Muscle layer of colon (tissue), 2 donors: Measurements from ENCODE around the gene CDH20.

Experiments used
- H3K27ac ChIP-seq: one replicate; pipeline ENCODE4 v1.7.0; 2013; ENCODE audit warnings: low read depth, mild to moderate bottlenecking, low read length, moderate library complexity
- H3K27me3 ChIP-seq, 2 donors: one replicate each; pipeline ENCODE4 v1.7.0; 2013; ENCODE audit warnings: low read length in 2 of 2, mild to moderate bottlenecking in 2 of 2; ENCODE audit not compliant: insufficient read depth in 2 of 2, control insufficient read depth in 1 of 2
- H3K36me3 ChIP-seq: one replicate; pipeline ENCODE4 v1.7.0; 2013; ENCODE audit warnings: mild to moderate bottlenecking, low read length; ENCODE audit not compliant: insufficient read depth
- H3K4me1 ChIP-seq: one replicate; pipeline ENCODE4 v1.7.0; 2013; ENCODE audit warnings: mild to moderate bottlenecking, low read length; ENCODE audit not compliant: insufficient read depth
- H3K4me3 ChIP-seq, 2 donors: one replicate each; pipeline ENCODE4 v1.7.0; 2013; ENCODE audit warnings: low read length in 2 of 2, low read depth in 1 of 2, mild to moderate bottlenecking in 1 of 2, moderate library complexity in 1 of 2
- H3K9ac ChIP-seq: one replicate; pipeline ENCODE4 v1.7.0; 2013; ENCODE audit warnings: low read length
- H3K9me3 ChIP-seq: one replicate; pipeline ENCODE4 v1.7.0; 2013; ENCODE audit warnings: mild to moderate bottlenecking, low read length
- donor health status: abdominal sarcoma.
- donor health status: Adenocarcinoma of cecum.

Gene CDH20

GRCh38 chr18:61541673-61542072, 208.4 kb downstream of the CDH20 start:
- no peaks in the 10 kb centered on the region for H3K4me1 ChIP-seq

GRCh38 chr18:61542596-61542995, 209.4 kb downstream of the CDH20 start:
- no peak overlapping the region for H3K27ac ChIP-seq
- no peak overlapping the region for H3K4me3 ChIP-seq
- H3K9ac ChIP-seq: no peak overlapping the region
- no peaks in the 10 kb centered on the region for H3K27me3 ChIP-seq
- H3K4me1 ChIP-seq: no peaks in the 10 kb centered on the region
- H3K36me3 ChIP-seq: no peaks in the 10 kb centered on the region
- no peaks in the 10 kb centered on the region for H3K9me3 ChIP-seq

More at GRCh38 chr18:61541673-61542072, 208.4 kb downstream of the CDH20 start:
- Histone ChIP-seq H3K4me3 (no peak overlapping the region), H3K9ac (no peak overlapping the region), H3K9me3 (no peaks in the 10 kb centered on the region), H3K27me3 (no peaks in the 10 kb centered on the region), H3K36me3 (no peaks in the 10 kb centered on the region), H3K27ac (no peak overlapping the region)

- H3K4me3 ChIP-seq: no peak overlapping the region
- H3K9me3 ChIP-seq: no peaks in the 10 kb centered on the region
- H3K36me3 ChIP-seq: no peaks in the 10 kb centered on the region
- no peak overlapping the region for H3K9ac ChIP-seq
- H3K27me3 ChIP-seq: no peaks in the 10 kb centered on the region
- H3K4me1 ChIP-seq: no peaks in the 10 kb centered on the region
- H3K27ac ChIP-seq: no peak overlapping the region
Observed at GRCh38 chr18:61543518-61543917, 210.3 kb downstream of the CDH20 start.

GRCh38 chr18:61544178-61544577, 210.9 kb downstream of the CDH20 start:
- Histone ChIP-seq H3K36me3 (no peaks in the 10 kb centered on the region), H3K9me3 (no peaks in the 10 kb centered on the region), H3K4me1 (no peaks in the 10 kb centered on the region), H3K9ac (no peak overlapping the region), H3K27ac (no peak overlapping the region), H3K27me3 (no peaks in the 10 kb centered on the region), H3K4me3 (no peak overlapping the region)

GRCh38 chr18:61545281-61546245, 212.3 kb downstream of the CDH20 start:
- H3K9me3 ChIP-seq: no peaks in the 10 kb centered on the region
- no peak overlapping the region for H3K27ac ChIP-seq
- no peak overlapping the region for H3K9ac ChIP-seq
- no peaks in the 10 kb centered on the region for H3K27me3 ChIP-seq
- no peaks in the 10 kb centered on the region for H3K36me3 ChIP-seq
- no peak overlapping the region for H3K4me3 ChIP-seq
- no peaks in the 10 kb centered on the region for H3K4me1 ChIP-seq

- Histone ChIP-seq H3K4me1 (no peaks in the 10 kb centered on the region), H3K36me3 (no peaks in the 10 kb centered on the region), H3K27me3 (no peaks in the 10 kb centered on the region), H3K27ac (no peak overlapping the region), H3K4me3 (no peak overlapping the region), H3K9ac (no peak overlapping the region), H3K9me3 (no peaks in the 10 kb centered on the region)
Observed at GRCh38 chr18:61546590-61546989, 213.4 kb downstream of the CDH20 start.

- Histone ChIP-seq H3K4me1 (no peaks in the 10 kb centered on the region), H3K27ac (no peak overlapping the region), H3K9me3 (no peaks in the 10 kb centered on the region), H3K4me3 (no peak overlapping the region), H3K9ac (no peak overlapping the region), H3K27me3 (no peaks in the 10 kb centered on the region), H3K36me3 (no peaks in the 10 kb centered on the region)
Observed at GRCh38 chr18:61549416-61549815, 216.2 kb downstream of the CDH20 start.

- Histone ChIP-seq H3K4me1 (no peaks in the 10 kb centered on the region), H3K9me3 (no peaks in the 10 kb centered on the region), H3K27ac (no peak overlapping the region), H3K27me3 (no peaks in the 10 kb centered on the region), H3K36me3 (no peaks in the 10 kb centered on the region), H3K9ac (no peak overlapping the region), H3K4me3 (no peak overlapping the region)
Observed at GRCh38 chr18:61549889-61550288, 216.7 kb downstream of the CDH20 start.

- Histone ChIP-seq H3K36me3 (no peaks in the 10 kb centered on the region), H3K4me1 (no peaks in the 10 kb centered on the region), H3K27me3 (no peaks in the 10 kb centered on the region), H3K4me3 (no peak overlapping the region), H3K27ac (no peak overlapping the region), H3K9ac (no peak overlapping the region), H3K9me3 (no peaks in the 10 kb centered on the region)
Observed at GRCh38 chr18:61551586-61551985, 218.4 kb downstream of the CDH20 start.

- Histone ChIP-seq H3K27me3 (no peaks in the 10 kb centered on the region), H3K27ac (no peak overlapping the region), H3K4me1 (no peaks in the 10 kb centered on the region)
Observed at GRCh38 chr18:61553045-61553659, 219.9 kb downstream of the CDH20 start.

GRCh38 chr18:61554117-61554776, 221.0 kb downstream of the CDH20 start:
- H3K9me3 ChIP-seq: no peaks in the 10 kb centered on the region
- H3K4me3 ChIP-seq: no peak overlapping the region
- no peaks in the 10 kb centered on the region for H3K4me1 ChIP-seq
- H3K27ac ChIP-seq: no peak overlapping the region
- no peaks in the 10 kb centered on the region for H3K36me3 ChIP-seq
- no peaks in the 10 kb centered on the region for H3K27me3 ChIP-seq
- H3K9ac ChIP-seq: no peak overlapping the region

More at GRCh38 chr18:61553045-61553659, 219.9 kb downstream of the CDH20 start:
- Histone ChIP-seq H3K36me3 (no peaks in the 10 kb centered on the region), H3K4me3 (no peak overlapping the region), H3K9me3 (no peaks in the 10 kb centered on the region), H3K9ac (no peak overlapping the region)
